Head of caudate nucleus (tissue), 42 donors: ENCODE measurements around the gene TMED8.
"Not testable (repeated sequence)": the region's sequence is repeated elsewhere in the genome, so short reads cannot be mapped to it uniquely, and the experiment has no call there.

Source experiments
- DNase-seq, 42 donors: peaks; one replicate each; pipeline versions ENCODE4 v3.0.0 to v3.0.0-alpha.2; 2020 to 2021; ENCODE audit warnings: mixed read lengths in 7 of 42
- intact Hi-C: fragments of 100-400 bp; cut with DNase I; formaldehyde crosslinking; loops from one replicate; pipeline ENCODE4 v1.15.0; 2022

Gene TMED8

GRCh38 chr14:77372304-77372841, 4.5 kb downstream of the TMED8 start:
- DNase-seq: no peak
- intact Hi-C loops: no loop called here

DNA sequence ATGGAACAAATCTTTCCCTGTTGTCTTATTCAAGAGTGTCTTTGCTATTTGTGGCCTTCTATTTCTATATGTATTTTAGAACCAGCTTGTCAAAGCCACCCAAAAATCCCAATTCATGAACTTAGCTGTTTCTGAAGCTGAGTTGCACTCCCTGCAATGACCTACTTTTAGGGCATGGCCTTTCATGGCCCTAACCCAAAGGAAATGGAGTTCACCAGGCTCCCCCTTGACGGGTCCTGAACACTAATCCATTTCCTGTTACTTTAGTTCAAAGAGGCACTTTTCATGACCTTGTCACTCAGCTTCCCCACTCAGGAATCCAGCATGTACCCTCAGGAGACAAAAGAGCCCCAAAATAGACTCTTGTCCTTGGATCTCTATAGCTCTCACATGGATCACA, 7.6 kb downstream of the TMED8 start:
- DNase-seq: no peak
- intact Hi-C loops: no loop called here

GRCh38 chr14:77364146-77364545, 12.7 kb downstream of the TMED8 start:
- intact Hi-C loops: no loop called here
- DNase-seq: no peak

GRCh38 chr14:77359626-77360025, 17.3 kb downstream of the TMED8 start:
- intact Hi-C loops: no loop called here
- DNase-seq: no peak

DNA sequence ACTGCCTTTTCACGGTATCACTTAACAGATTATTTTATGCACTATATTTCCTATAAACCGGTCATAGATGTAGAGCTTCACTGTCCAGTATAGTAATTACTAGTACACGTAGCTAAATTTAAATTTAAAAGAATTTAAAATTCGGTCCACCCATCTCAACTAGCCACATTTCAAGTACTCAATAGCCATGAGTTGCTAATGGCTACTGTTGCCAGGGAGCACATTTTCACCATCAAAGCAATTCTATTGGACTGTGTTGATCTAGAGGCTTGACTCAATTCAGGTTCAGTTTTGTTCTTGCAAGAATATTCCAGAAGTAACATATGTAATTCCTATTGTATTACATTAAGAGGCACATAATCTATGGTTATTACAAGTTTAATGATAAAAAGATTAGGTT, 20.0 kb downstream of the TMED8 start:
- no peak for DNase-seq
- intact Hi-C loops: no loop called here

DNA sequence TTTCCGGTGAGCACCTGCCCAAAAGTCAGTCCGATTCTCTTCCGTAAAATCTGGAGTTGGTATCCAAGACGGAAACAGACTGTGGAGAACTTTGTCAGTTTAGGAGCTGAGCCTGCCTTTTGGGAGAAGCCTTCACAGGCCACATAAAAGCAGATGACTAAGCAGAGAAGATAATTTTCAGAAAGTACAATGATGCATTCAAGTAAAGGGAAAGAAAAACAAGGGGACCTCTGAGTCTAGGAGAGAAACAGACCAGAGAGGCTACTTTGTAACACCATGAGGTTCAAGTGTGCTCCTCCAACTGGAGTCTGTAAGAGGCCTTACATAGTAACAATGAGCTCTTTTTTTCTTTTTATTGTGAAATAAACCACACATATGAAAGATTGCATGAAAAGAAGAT, 21.1 kb downstream of the TMED8 start:
- DNase-seq: no peak
- intact Hi-C loops: no loop called here

DNA sequence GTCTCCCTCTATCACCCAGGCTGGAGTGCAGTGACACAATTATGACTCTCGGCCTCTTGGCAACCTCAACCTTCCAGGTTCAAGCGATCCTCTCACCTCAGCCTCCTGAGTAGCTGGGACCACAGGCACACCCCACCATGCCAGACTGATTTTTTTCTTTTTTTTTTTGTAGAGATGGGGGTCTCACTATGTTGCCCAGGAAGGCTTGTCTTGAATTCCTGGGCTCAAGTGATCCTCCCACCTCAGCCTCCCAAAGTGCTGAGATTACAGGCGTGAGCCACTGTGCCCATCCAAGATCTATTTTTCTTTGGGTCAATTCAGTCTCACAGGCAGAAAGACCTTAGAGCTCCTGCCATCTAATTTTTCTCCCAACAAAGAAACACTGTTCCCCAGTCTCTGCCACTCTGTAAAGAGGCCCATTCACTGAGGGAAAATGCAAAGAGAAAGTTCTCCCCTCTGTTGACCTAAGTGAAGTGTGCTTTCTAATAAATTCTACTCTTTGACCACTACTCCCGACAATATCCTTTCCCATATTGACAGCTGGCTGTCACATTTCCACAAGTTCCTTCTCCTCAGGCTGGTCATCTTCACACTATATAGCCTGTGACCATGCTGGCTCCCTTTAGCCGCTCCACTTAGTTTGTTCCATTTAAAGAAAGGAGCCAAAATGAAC, 23.3 kb downstream of the TMED8 start:
- intact Hi-C loops: no loop called here
- peak in 2 of 42 donors; percentile 31 to 47 for DNase-seq

- intact Hi-C loops: no loop called here
- DNase-seq: no peak
Measured at GRCh38 chr14:77347751-77348150, 29.1 kb downstream of the TMED8 start.

GRCh38 chr14:77346495-77346894, 30.4 kb downstream of the TMED8 start:
- intact Hi-C loops: no loop called here
- DNase-seq: no peak

GRCh38 chr14:77344377-77344996, 32.4 kb downstream of the TMED8 start:
- intact Hi-C loops: no loop called here
- DNase-seq: no peak

- no peak for DNase-seq
- intact Hi-C loops: no loop called here
Measured at GRCh38 chr14:77343662-77344061, 33.2 kb downstream of the TMED8 start.

DNA sequence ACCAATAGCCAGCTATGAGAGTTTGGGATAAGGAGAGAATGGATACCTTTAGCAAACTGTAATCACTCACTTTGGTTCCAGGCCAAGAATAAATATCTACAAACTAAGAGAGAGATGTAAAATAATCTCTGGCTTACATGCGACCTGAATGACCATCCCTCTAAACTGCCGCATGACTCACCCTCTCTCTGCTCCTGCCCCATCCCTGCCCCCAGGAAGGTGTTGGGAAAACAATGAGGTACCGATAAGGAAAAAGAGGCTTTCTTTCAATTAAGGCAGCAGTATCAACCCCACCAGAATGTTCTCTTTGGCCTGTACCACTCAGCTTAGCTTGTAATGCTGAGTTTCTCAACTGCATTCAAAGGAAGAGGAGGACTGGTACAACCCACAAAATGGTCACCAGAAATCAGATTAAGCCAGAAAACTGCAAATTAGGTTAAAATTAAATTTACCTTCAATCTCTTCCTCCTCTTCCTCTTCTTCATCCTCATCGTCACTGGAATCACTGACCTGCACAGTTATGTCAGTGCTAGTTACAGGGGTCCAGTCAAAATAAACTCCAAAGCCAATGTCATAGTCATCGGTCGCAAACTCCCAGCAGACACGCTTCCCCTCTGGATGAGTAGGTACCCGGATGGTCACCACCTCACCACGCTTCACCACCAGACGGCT, 34.0 kb downstream of the TMED8 start:
- intact Hi-C loops: no loop called here
- no peak for DNase-seq

DNA sequence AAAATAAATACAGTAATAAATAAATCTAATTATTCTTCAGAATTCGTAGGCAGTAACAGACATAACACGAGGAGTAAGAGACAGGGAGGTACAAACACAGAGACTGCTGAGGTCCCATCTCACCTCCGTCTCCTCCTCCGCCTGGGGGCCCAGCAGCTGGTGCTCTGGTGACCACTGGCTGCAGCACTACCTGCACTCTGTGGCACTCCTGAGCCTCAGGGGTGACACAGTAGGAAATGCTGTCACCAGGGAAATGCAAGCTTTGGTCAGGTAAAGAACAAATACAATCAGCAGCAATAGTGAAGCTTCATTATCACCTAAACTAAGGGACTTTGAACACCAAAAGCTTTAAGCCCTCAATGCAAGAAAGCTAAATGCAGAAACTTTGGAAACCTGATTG, 36.5 kb downstream of the TMED8 start:
- no peak for DNase-seq
- intact Hi-C loops: no loop called here

- intact Hi-C loops: no loop called here
- DNase-seq: no peak
Measured at GRCh38 chr14:77339407-77339806, 37.5 kb downstream of the TMED8 start.

GRCh38 chr14:77338302-77338701, 38.6 kb downstream of the TMED8 start:
- no peak for DNase-seq
- intact Hi-C loops: no loop called here

GRCh38 chr14:77337880-77338279, 39.0 kb downstream of the TMED8 start:
- intact Hi-C loops: no loop called here
- DNase-seq: no peak

DNA sequence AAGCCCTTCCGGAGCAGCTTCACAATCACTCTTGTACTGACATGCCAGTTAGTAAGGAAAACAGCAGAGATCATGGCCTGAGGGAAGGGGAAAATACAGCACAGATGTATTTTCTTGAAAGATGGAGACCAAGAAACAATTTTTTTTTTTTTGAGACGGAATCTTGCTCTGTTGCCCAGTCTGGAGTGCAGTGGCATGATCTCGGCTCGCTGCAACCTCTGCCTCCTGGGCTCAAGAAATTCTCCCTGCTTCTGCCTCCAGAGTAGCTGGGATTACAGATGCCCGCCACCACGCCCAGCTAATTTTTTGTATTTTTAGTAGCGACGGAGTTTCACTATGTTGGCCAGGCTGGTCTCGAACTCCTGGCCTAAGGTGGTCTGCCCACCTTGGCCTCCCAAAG, 39.6 kb downstream of the TMED8 start:
- DNase-seq, intact Hi-C loops: not testable (repeated sequence)

DNA sequence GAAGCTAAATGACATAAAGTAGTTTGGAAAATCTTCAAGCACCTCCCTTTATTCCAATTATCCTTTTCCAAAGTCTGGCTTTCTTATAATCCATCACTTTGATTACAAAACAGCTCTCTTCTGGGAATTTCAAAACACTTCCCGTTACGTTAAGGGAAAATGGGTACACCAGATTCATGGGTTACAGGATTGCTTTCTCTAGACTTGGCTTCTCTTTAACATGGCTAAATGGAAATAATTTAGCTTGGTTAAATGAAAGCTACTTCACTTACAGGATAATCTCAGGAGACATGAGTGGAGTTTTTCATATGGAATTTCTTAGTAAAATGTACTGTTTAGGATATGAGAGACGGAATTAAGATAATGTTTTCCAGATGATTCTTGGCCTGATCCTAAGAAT, 41.3 kb downstream of the TMED8 start:
- DNase-seq: no peak
- intact Hi-C loops: no loop called here

GRCh38 chr14:77329872-77330271, 47.0 kb downstream of the TMED8 start:
- intact Hi-C loops: loop anchor here (10.0 kb wide), 1 partner anchor 225 kb away; no protein-coding TSS in a partner anchor
- DNase-seq: no peak

GRCh38 chr14:77327111-77327510, 49.8 kb downstream of the TMED8 start:
- no peak for DNase-seq
- intact Hi-C loops: loop anchor here (10.0 kb wide), 1 partner anchor 228 kb away; no protein-coding TSS in a partner anchor
